ENCODE results near the gene C1orf53. TPM values are rescaled to one million over a fixed set of nuclear protein-coding genes. Genes with fewer than 3 reads are reported as not detected.

The C1orf53 gene
- polyA plus RNA-seq, 1 of the 3 experiments (the other 2 are of a cell fraction): 24.9 TPM

- H3K9ac ChIP-seq: no peak overlapping the region
- H3K27ac ChIP-seq (ENCODE audit: low read depth in 2 of 2, low read length in 1 of 2): no peak overlapping the region
- H3K9me3 ChIP-seq: no peaks in the 10 kb centered on the region
- POLR2A ChIA-PET: no interaction called here
- H3K9me2 ChIP-seq: no peaks in the 10 kb centered on the region
- H3K36me3 ChIP-seq (replicated peaks in 1 of 2; ENCODE audit: control insufficient read depth in 1 of 2, insufficient read depth in 2 of 2, low read length in 1 of 2): no peaks in the 10 kb centered on the region
- H3K4me1 ChIP-seq (ENCODE audit: control insufficient read depth in 1 of 2, insufficient read depth in 2 of 2, low read depth in 1 of 2, low read length in 1 of 2): no peaks in the 10 kb centered on the region
- WGBS (ENCODE audit: low lambda C conversion rate): 71% methylated on average over 2 of the region's 2 CpGs
- DNase-seq: no peak
- no peaks in the 10 kb centered on the region for H3F3A ChIP-seq (replicated peaks; ENCODE audit: insufficient read depth)
- no peaks in the 10 kb centered on the region for H4K20me1 ChIP-seq (ENCODE audit: insufficient read depth)
- CTCF ChIA-PET: no interaction called here
- H3K4me3 ChIP-seq (ENCODE audit: low read depth in 2 of 2, low read length in 1 of 2): no peak overlapping the region
- no peak overlapping the region for H2AFZ ChIP-seq (ENCODE audit: low read depth)
- H3K27me3 ChIP-seq (ENCODE audit: insufficient read depth): no peaks in the 10 kb centered on the region
- no peaks in the 10 kb centered on the region for H3K79me2 ChIP-seq (ENCODE audit: insufficient read depth)
- no peak overlapping the region for H3K4me2 ChIP-seq
- TF ChIP-seq, protein P1, sequence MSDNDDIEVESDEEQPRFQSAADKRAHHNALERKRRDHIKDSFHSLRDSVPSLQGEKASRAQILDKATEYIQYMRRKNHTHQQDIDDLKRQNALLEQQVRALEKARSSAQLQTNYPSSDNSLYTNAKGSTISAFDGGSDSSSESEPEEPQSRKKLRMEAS (IDR thresholded peaks at IDR 0.05; ENCODE audit: low read depth): no peak
- TF ChIP-seq GABPA (IDR thresholded peaks at IDR 0.05; ENCODE audit: low read depth) (no peak), RXRA (IDR thresholded peaks at IDR 0.05; ENCODE audit: borderline replicate concordance, low read depth) (no peak), FOXM1 (IDR thresholded peaks at IDR 0.05; ENCODE audit: low read depth) (no peak), CHD2 (IDR thresholded peaks at IDR 0.05; ENCODE audit: low read length, partially characterized antibody) (no peak), SMC3 (IDR thresholded peaks at IDR 0.05; ENCODE audit: low read depth, low read length) (no peak), RFX5 (IDR thresholded peaks at IDR 0.05; ENCODE audit: low read length) (no peak)
These were observed 6.1 kb upstream of the C1orf53 start for GRCh38 chr1:197896301-197896700.

DNA sequence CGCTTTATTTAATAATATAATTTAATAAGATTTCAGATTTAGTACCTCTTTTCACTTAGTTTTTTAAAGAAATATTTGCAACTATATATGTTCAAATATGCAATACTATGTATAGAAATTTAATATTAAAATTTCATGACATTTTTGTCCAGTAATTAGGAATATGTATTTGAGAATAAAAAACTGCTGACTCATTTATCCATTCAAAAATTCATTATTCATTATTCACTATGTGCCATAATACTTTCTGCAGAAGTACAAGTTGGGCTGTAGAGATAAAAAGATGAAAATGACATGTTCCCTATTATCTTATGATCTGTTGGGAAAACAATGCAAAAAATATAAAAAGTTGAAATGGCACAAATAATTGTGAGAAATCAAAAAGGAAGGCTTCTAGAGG is 3.4 kb upstream of the C1orf53 start:
- H3K27ac ChIP-seq (ENCODE audit: low read depth in 2 of 2, low read length in 1 of 2): no peak overlapping the region
- H3K4me1 ChIP-seq (ENCODE audit: control insufficient read depth in 1 of 2, insufficient read depth in 2 of 2, low read depth in 1 of 2, low read length in 1 of 2): peaks cover 5 to 6% of the 10 kb centered on the region in 2 experiments; a peak in 2 of 4 replicates
- WGBS (ENCODE audit: low lambda C conversion rate): 93% methylated on average over 1 of the region's 1 CpG
- no peak overlapping the region for H3K9ac ChIP-seq
- CTCF ChIA-PET: no interaction called here
- POLR2A ChIA-PET: no interaction called here
- H3K4me2 ChIP-seq: no peak overlapping the region
- 0 out of 2 replicates have a peak, but pooled peaks cover 7% of the 10 kb centered on the region for H3K79me2 ChIP-seq (ENCODE audit: insufficient read depth)
- H3K9me3 ChIP-seq: no peaks in the 10 kb centered on the region
- no peaks in the 10 kb centered on the region for H3K9me2 ChIP-seq
- H3K4me3 ChIP-seq (ENCODE audit: low read depth in 2 of 2, low read length in 1 of 2): no peak overlapping the region
- no peak overlapping the region for H2AFZ ChIP-seq (ENCODE audit: low read depth)
- H4K20me1 ChIP-seq (ENCODE audit: insufficient read depth): no peaks in the 10 kb centered on the region
- H3K36me3 ChIP-seq (replicated peaks in 1 of 2; ENCODE audit: control insufficient read depth in 1 of 2, insufficient read depth in 2 of 2, low read length in 1 of 2): no peaks in the 10 kb centered on the region
- no peak for DNase-seq
- H3F3A ChIP-seq (replicated peaks; ENCODE audit: insufficient read depth): no peaks in the 10 kb centered on the region
- no peaks in the 10 kb centered on the region for H3K27me3 ChIP-seq (ENCODE audit: insufficient read depth)
- TF ChIP-seq CHD2 (IDR thresholded peaks at IDR 0.05; ENCODE audit: low read length, partially characterized antibody) (no peak), SMC3 (IDR thresholded peaks at IDR 0.05; ENCODE audit: low read depth, low read length) (no peak), SIN3A (IDR thresholded peaks at IDR 0.05; ENCODE audit: borderline replicate concordance, low read depth, low read length) (no peak), TCF12 (IDR thresholded peaks at IDR 0.05) (no peak), MXI1 (IDR thresholded peaks at IDR 0.05; ENCODE audit: low read depth, low read length) (no peak), JUND (IDR thresholded peaks at IDR 0.05) (no peak), TAF1 (IDR thresholded peaks at IDR 0.05; ENCODE audit: borderline replicate concordance, low read depth, low read length) (no peak), ELF1 (IDR thresholded peaks at IDR 0.05) (no peak), REST (IDR thresholded peaks at IDR 0.05; ENCODE audit: low read depth, low read length) (no peak), FOSL2 (IDR thresholded peaks at IDR 0.05; ENCODE audit: borderline replicate concordance, low read depth) (no peak), POLR2AphosphoS5 (IDR thresholded peaks at IDR 0.05; ENCODE audit: low read depth, low read length) (no peak)
- TF ChIP-seq, protein P1 (IDR thresholded peaks at IDR 0.05; ENCODE audit: low read depth): no peak
- TF ChIP-seq, protein P2, sequence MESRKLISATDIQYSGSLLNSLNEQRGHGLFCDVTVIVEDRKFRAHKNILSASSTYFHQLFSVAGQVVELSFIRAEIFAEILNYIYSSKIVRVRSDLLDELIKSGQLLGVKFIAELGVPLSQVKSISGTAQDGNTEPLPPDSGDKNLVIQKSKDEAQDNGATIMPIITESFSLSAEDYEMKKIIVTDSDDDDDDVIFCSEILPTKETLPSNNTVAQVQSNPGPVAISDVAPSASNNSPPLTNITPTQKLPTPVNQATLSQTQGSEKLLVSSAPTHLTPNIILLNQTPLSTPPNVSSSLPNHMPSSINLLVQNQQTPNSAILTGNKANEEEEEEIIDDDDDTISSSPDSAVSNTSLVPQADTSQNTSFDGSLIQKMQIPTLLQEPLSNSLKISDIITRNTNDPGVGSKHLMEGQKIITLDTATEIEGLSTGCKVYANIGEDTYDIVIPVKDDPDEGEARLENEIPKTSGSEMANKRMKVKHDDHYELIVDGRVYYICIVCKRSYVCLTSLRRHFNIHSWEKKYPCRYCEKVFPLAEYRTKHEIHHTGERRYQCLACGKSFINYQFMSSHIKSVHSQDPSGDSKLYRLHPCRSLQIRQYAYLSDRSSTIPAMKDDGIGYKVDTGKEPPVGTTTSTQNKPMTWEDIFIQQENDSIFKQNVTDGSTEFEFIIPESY (IDR thresholded peaks at IDR 0.05; ENCODE audit: borderline replicate concordance, low read depth): no peak
- TF ChIP-seq, protein P3, sequence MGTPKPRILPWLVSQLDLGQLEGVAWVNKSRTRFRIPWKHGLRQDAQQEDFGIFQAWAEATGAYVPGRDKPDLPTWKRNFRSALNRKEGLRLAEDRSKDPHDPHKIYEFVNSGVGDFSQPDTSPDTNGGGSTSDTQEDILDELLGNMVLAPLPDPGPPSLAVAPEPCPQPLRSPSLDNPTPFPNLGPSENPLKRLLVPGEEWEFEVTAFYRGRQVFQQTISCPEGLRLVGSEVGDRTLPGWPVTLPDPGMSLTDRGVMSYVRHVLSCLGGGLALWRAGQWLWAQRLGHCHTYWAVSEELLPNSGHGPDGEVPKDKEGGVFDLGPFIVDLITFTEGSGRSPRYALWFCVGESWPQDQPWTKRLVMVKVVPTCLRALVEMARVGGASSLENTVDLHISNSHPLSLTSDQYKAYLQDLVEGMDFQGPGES (IDR thresholded peaks at IDR 0.05; ENCODE audit: low read depth, low read length): no peak
